ENCODE results near the gene GNB2.

Gene GNB2

GRCh38 chr7:100681491-100682227 lies 8.1 kb downstream of the GNB2 start:
- DNase-seq = no peak

GRCh38 chr7:100682228-100682741 lies 8.7 kb downstream of the GNB2 start:
- DNase-seq = no peak

- no peak for DNase-seq
Observed at GRCh38 chr7:100682991-100683658, 9.6 kb downstream of the GNB2 start.

GRCh38 chr7:100683659-100684533 lies 10.4 kb downstream of the GNB2 start:
- no peak for DNase-seq

- DNase-seq = no peak
Observed at GRCh38 chr7:100684534-100685042, 11.0 kb downstream of the GNB2 start.

GRCh38 chr7:100685049-100685605 lies 11.6 kb downstream of the GNB2 start:
- no peak for DNase-seq

GRCh38 chr7:100685631-100686145 lies 12.1 kb downstream of the GNB2 start:
- no peak for DNase-seq

- no peak for DNase-seq
Observed at GRCh38 chr7:100686201-100686821, 12.8 kb downstream of the GNB2 start.

- no peak for DNase-seq
Observed at GRCh38 chr7:100686822-100687211, 13.3 kb downstream of the GNB2 start.

- DNase-seq = no peak
Observed at GRCh38 chr7:100687261-100687660, 13.7 kb downstream of the GNB2 start.

GRCh38 chr7:100687751-100688300 lies 14.3 kb downstream of the GNB2 start:
- peak in 1 of 2 donors; percentile 36 for DNase-seq

- no peak for DNase-seq
Observed at GRCh38 chr7:100688326-100688860, 14.9 kb downstream of the GNB2 start.

- DNase-seq = no peak
Observed at GRCh38 chr7:100689230-100690135, 15.9 kb downstream of the GNB2 start.

GRCh38 chr7:100691676-100692577 lies 18.4 kb downstream of the GNB2 start:
- DNase-seq = peak; percentile 74 to 78

- DNase-seq = no peak
Observed at GRCh38 chr7:100692578-100692961, 19.0 kb downstream of the GNB2 start.

GRCh38 chr7:100693312-100694097 lies 20.0 kb downstream of the GNB2 start:
- no peak for DNase-seq

GRCh38 chr7:100694098-100694745 lies 20.7 kb downstream of the GNB2 start, which contains the start of gene GIGYF1:
GIGYF1 (minus strand) TSS chr7:100694250; CDS start chr7:100688238, 6,012 bp downstream.
- peak; percentile 42 to 71 for DNase-seq
